Activated CD8-positive, alpha-beta T cell treated with anti-CD3 and anti-CD28 coated beads, Interleukin-2, amount 10 ng/mL, durations not matched to agents 7 days and 5 days (primary cell): ENCODE data around the gene REC114. TPM values are rescaled to one million over a fixed set of nuclear protein-coding genes. Genes with fewer than 3 reads are reported as not detected.
"Not testable (repeated sequence)": the region's sequence is repeated elsewhere in the genome, so short reads cannot be mapped to it uniquely, and the experiment has no call there.

Source experiments
- ATAC-seq: fragments of 150-1000 bp; cut with Tn5 transposase; one replicate; pipeline ENCODE4 v1.10.0; 2021; ENCODE audit warnings: moderate library complexity
- CTCF ChIA-PET: fragments of 350-600 bp; sonication (Branson Sonifier 250); formaldehyde crosslinking; loops from one replicate; lab custom pipeline; 2021; ENCODE audit warnings: antibody characterized with exemption; lab: Charles Lee
- POLR2A ChIA-PET: fragments of 350-600 bp; sonication (Branson Sonifier 250); formaldehyde crosslinking; loops from one replicate; lab custom pipeline; 2021; ENCODE audit warnings: antibody characterized with exemption; lab: Charles Lee
- DNase-seq: peaks from one replicate; pipeline ENCODE4 v3.0.0-alpha.2; 2020
- H3K27ac Mint-ChIP-seq: one replicate; pipeline ENCODE4 v1.8.0; 2021; ENCODE audit warnings: mild to moderate bottlenecking, mixed read lengths
- H3K27me3 Mint-ChIP-seq: one replicate; pipeline ENCODE4 v1.8.0; 2021; ENCODE audit warnings: low read depth, mixed read lengths
- H3K36me3 Mint-ChIP-seq: one replicate; pipeline ENCODE4 v1.8.0; 2021; ENCODE audit warnings: low read depth, mixed read lengths
- H3K4me1 Mint-ChIP-seq: one replicate; pipeline ENCODE4 v1.8.0; 2021; ENCODE audit warnings: low read depth, mixed read lengths
- H3K4me3 Mint-ChIP-seq: one replicate; pipeline ENCODE4 v1.8.0; 2021; ENCODE audit warnings: mild to moderate bottlenecking, mixed read lengths
- H3K9me3 Mint-ChIP-seq: one replicate; pipeline ENCODE4 v1.8.0; 2022; ENCODE audit warnings: mixed read lengths; ENCODE audit not compliant: insufficient read depth
- total RNA-seq, 2 experiments: library from RNA; stranded (reverse); gene quantifications; one replicate each; pipeline ENCODE4 v1.2.3, GENCODE V29; 2021

REC114 gene
- total RNA-seq, result not detected

GRCh38 chr15:73442968-73443367 is at the start of gene REC114:
Gene REC114 (plus strand): TSS chr15:73443164. CDS start chr15:73443186, 22 bp downstream.
- CTCF ChIA-PET, result no interaction called here
- POLR2A ChIA-PET, result no interaction called here
- ATAC-seq (no peak), DNase-seq (no peak)
- no peak within 1 kb of the TSS for H3K4me3 Mint-ChIP-seq
- H3K36me3 Mint-ChIP-seq, result no peaks in the 10 kb centered on the region
- no peaks in the 10 kb centered on the region for H3K9me3 Mint-ChIP-seq
- H3K27me3 Mint-ChIP-seq, result peaks cover 26% of the 10 kb centered on the region
- H3K27ac Mint-ChIP-seq, result no peak within 1 kb of the TSS
- peaks cover 9% of the 10 kb centered on the region for H3K4me1 Mint-ChIP-seq

GRCh38 chr15:73393336-73393735 is 49.6 kb upstream of the REC114 start:
- H3K9me3 Mint-ChIP-seq, result no peaks in the 10 kb centered on the region
- ChIA-PET CTCF (no interaction called here), POLR2A (no interaction called here)
- H3K27me3 Mint-ChIP-seq, result no peaks in the 10 kb centered on the region
- no peaks in the 10 kb centered on the region for H3K36me3 Mint-ChIP-seq
- ATAC-seq (no peak), DNase-seq (no peak)
- no peak overlapping the region for H3K27ac Mint-ChIP-seq
- no peak overlapping the region for H3K4me3 Mint-ChIP-seq
- no peaks in the 10 kb centered on the region for H3K4me1 Mint-ChIP-seq

GRCh38 chr15:73394782-73395181 is 48.2 kb upstream of the REC114 start:
- POLR2A ChIA-PET, result no interaction called here
- no peaks in the 10 kb centered on the region for H3K4me1 Mint-ChIP-seq
- no peaks in the 10 kb centered on the region for H3K9me3 Mint-ChIP-seq
- CTCF ChIA-PET, result no interaction called here
- no peak overlapping the region for H3K4me3 Mint-ChIP-seq
- H3K36me3 Mint-ChIP-seq, result no peaks in the 10 kb centered on the region
- H3K27me3 Mint-ChIP-seq, result no peaks in the 10 kb centered on the region
- ATAC-seq (no peak), DNase-seq (no peak)
- H3K27ac Mint-ChIP-seq, result no peak overlapping the region

- ChIA-PET CTCF (no interaction called here), POLR2A (no interaction called here)
- no peaks in the 10 kb centered on the region for H3K4me1 Mint-ChIP-seq
- no peaks in the 10 kb centered on the region for H3K27me3 Mint-ChIP-seq
- no peak overlapping the region for H3K27ac Mint-ChIP-seq
- ATAC-seq, result no peak
- no peak overlapping the region for H3K4me3 Mint-ChIP-seq
- no peak for DNase-seq
- H3K9me3 Mint-ChIP-seq, result no peaks in the 10 kb centered on the region
- no peaks in the 10 kb centered on the region for H3K36me3 Mint-ChIP-seq
These were observed 47.3 kb upstream of the REC114 start for GRCh38 chr15:73395671-73396070.

- no peaks in the 10 kb centered on the region for H3K36me3 Mint-ChIP-seq
- no peak overlapping the region for H3K27ac Mint-ChIP-seq
- H3K27me3 Mint-ChIP-seq, result no peaks in the 10 kb centered on the region
- no peak overlapping the region for H3K4me3 Mint-ChIP-seq
- CTCF ChIA-PET, result no interaction called here
- H3K9me3 Mint-ChIP-seq, result no peaks in the 10 kb centered on the region
- no peaks in the 10 kb centered on the region for H3K4me1 Mint-ChIP-seq
- ATAC-seq (no peak), DNase-seq (no peak)
- POLR2A ChIA-PET, result no interaction called here
These were observed 45.5 kb upstream of the REC114 start for GRCh38 chr15:73397461-73397860.

- CTCF ChIA-PET, result interaction anchor here (0.6 kb wide), 1 partner anchor 438 kb away, joined by 3 read pairs; no protein-coding TSS in a partner anchor
- ATAC-seq, result no peak
- Mint-ChIP-seq H3K27me3 (no peaks in the 10 kb centered on the region), H3K4me3 (no peak overlapping the region), H3K27ac (no peak overlapping the region), H3K4me1 (no peaks in the 10 kb centered on the region), H3K9me3 (no peaks in the 10 kb centered on the region), H3K36me3 (no peaks in the 10 kb centered on the region)
- no peak for DNase-seq
- POLR2A ChIA-PET, result no interaction called here
These were observed 44.1 kb upstream of the REC114 start for GRCh38 chr15:73398861-73399260.

GRCh38 chr15:73400222-73400621 is 42.7 kb upstream of the REC114 start:
- ATAC-seq, H3K4me3 Mint-ChIP-seq, H3K36me3 Mint-ChIP-seq, H3K9me3 Mint-ChIP-seq, H3K27me3 Mint-ChIP-seq, H3K27ac Mint-ChIP-seq, POLR2A ChIA-PET, DNase-seq, H3K4me1 Mint-ChIP-seq, CTCF ChIA-PET: not testable (repeated sequence)

GRCh38 chr15:73403171-73403570 is 39.8 kb upstream of the REC114 start:
- POLR2A ChIA-PET, result no interaction called here
- Mint-ChIP-seq H3K27me3 (peaks cover 7% of the 10 kb centered on the region), H3K4me3 (no peak overlapping the region), H3K4me1 (no peaks in the 10 kb centered on the region), H3K9me3 (no peaks in the 10 kb centered on the region), H3K36me3 (no peaks in the 10 kb centered on the region), H3K27ac (no peak overlapping the region)
- no peak for DNase-seq
- CTCF ChIA-PET, result no interaction called here
- ATAC-seq, result no peak

- ATAC-seq, result no peak
- H3K27me3 Mint-ChIP-seq, result peaks cover 12% of the 10 kb centered on the region
- H3K36me3 Mint-ChIP-seq, result no peaks in the 10 kb centered on the region
- H3K9me3 Mint-ChIP-seq, result no peaks in the 10 kb centered on the region
- ChIA-PET CTCF (no interaction called here), POLR2A (no interaction called here)
- H3K27ac Mint-ChIP-seq, result no peak overlapping the region
- no peak overlapping the region for H3K4me3 Mint-ChIP-seq
- no peak for DNase-seq
- H3K4me1 Mint-ChIP-seq, result no peaks in the 10 kb centered on the region
These were observed 28.1 kb upstream of the REC114 start for GRCh38 chr15:73414876-73415275.

GRCh38 chr15:73424506-73424905 is 18.5 kb upstream of the REC114 start:
- peaks cover 11% of the 10 kb centered on the region for H3K27me3 Mint-ChIP-seq
- no peak overlapping the region for H3K27ac Mint-ChIP-seq
- CTCF ChIA-PET, result no interaction called here
- no peak overlapping the region for H3K4me3 Mint-ChIP-seq
- no peak for DNase-seq
- H3K36me3 Mint-ChIP-seq, result no peaks in the 10 kb centered on the region
- ATAC-seq, result no peak
- peaks cover 2% of the 10 kb centered on the region for H3K4me1 Mint-ChIP-seq
- POLR2A ChIA-PET, result no interaction called here
- H3K9me3 Mint-ChIP-seq, result no peaks in the 10 kb centered on the region

GRCh38 chr15:73425510-73425909 is 17.5 kb upstream of the REC114 start:
- ATAC-seq, result no peak
- no peak overlapping the region for H3K27ac Mint-ChIP-seq
- no peak for DNase-seq
- POLR2A ChIA-PET, result no interaction called here
- peaks cover 14% of the 10 kb centered on the region for H3K27me3 Mint-ChIP-seq
- H3K4me1 Mint-ChIP-seq, result peaks cover 2% of the 10 kb centered on the region
- no peak overlapping the region for H3K4me3 Mint-ChIP-seq
- H3K36me3 Mint-ChIP-seq, result no peaks in the 10 kb centered on the region
- no peaks in the 10 kb centered on the region for H3K9me3 Mint-ChIP-seq
- CTCF ChIA-PET, result interaction anchor here (1.8 kb wide), 1 partner anchor 211 kb away, joined by 4 read pairs; no protein-coding TSS in a partner anchor

- CTCF ChIA-PET, result interaction anchor here (0.6 to 1.8 kb wide), 3 partner anchors 37 to 1116 kb away, joined by 3 to 4 read pairs (median 4); no protein-coding TSS in a partner anchor
- no peaks in the 10 kb centered on the region for H3K9me3 Mint-ChIP-seq
- POLR2A ChIA-PET, result interaction anchor here (0.5 kb wide), 1 partner anchor 579 kb away, joined by 3 read pairs; no protein-coding TSS in a partner anchor
- DNase-seq (no peak), ATAC-seq (no peak)
- no peak overlapping the region for H3K27ac Mint-ChIP-seq
- H3K27me3 Mint-ChIP-seq, result peaks cover 14% of the 10 kb centered on the region
- H3K4me1 Mint-ChIP-seq, result peaks cover 2% of the 10 kb centered on the region
- H3K4me3 Mint-ChIP-seq, result no peak overlapping the region
- H3K36me3 Mint-ChIP-seq, result no peaks in the 10 kb centered on the region
These were observed 16.5 kb upstream of the REC114 start for GRCh38 chr15:73426323-73426994.
